GM21529 (cell line): ENCODE data around the gene PRKCE.

Source experiments
- ATAC-seq: cut with Tn5 transposase; IDR thresholded peaks from one replicate; pipeline ENCODE4 v1.9.1; 2021; ENCODE audit not compliant: unreplicated experiment

PRKCE gene

GRCh38 chr2:45651415-45652089 is at the start of gene PRKCE:
Gene PRKCE, plus strand, starts transcription at chr2:45651675.
- ATAC-seq = peak; percentile 10

- no peak for ATAC-seq
Measured at GRCh38 chr2:45602624-45603023, 48.9 kb upstream of the PRKCE start.

DNA sequence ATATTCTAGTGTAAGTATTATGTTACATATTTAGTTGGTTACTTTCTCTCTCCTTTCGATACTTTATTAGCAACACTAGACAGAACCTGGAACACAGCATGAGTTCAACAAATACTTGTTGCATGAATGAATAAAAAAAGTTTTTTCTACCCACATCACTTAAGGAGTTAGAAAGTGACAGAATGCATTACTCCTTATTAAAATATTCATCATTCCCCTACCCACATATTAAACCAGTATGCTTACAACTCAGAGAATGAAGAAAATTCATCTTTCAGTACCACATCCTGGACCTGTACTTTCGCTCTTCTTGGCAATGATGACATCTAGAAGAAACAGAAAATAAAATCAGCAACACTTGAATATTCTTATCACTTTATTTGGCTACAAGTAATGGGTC is 46.4 kb upstream of the PRKCE start:
- no peak for ATAC-seq

DNA sequence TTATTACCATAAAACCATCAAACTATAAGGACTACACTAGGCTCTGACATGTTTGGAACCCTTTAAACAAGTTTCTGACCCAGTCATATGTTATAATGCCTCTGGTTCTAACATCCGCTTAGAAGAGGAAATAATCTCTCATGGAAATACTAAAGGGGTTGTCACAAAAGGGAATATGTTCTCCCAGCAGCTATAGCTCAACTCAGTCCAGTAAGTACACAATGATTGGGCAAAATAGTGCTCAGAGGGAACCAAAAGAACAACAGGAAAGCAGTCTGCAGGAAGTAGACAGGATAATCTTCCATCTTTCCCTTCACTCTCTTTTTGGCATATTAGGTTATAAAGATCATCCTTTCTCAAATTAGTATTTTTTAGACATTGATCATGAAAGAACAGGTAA is 44.7 kb upstream of the PRKCE start:
- no peak for ATAC-seq

DNA sequence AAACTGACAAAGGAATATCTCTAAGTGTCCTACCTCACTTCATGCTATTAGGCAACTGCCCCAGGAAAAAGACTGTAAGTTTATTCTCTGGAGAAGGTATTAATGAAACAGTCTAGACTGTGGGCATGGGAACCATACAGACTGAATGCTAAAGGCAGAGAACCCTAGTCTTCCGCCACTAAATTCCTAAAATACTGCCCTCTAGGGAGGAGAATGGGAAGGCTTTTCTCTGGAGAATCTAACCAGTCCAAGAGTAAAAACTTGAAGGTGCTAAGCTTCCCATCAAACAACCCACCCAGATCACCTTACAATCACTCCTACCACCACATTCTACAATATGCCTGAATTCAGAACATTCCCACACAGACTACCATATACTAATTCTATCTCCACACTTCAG is 43.8 kb upstream of the PRKCE start:
- no peak for ATAC-seq

GRCh38 chr2:45610281-45611019 is 41.0 kb upstream of the PRKCE start:
- ATAC-seq = peak; percentile 48

- peak; percentile 91 for ATAC-seq
Measured at GRCh38 chr2:45611020-45611859, 40.2 kb upstream of the PRKCE start, which contains the start of gene SRBD1. Gene SRBD1, minus strand, starts transcription at chr2:45611267. Its CDS starts 5,826 bp downstream, at chr2:45605441.

GRCh38 chr2:45612285-45612684 is 39.2 kb upstream of the PRKCE start:
- ATAC-seq = no peak

DNA sequence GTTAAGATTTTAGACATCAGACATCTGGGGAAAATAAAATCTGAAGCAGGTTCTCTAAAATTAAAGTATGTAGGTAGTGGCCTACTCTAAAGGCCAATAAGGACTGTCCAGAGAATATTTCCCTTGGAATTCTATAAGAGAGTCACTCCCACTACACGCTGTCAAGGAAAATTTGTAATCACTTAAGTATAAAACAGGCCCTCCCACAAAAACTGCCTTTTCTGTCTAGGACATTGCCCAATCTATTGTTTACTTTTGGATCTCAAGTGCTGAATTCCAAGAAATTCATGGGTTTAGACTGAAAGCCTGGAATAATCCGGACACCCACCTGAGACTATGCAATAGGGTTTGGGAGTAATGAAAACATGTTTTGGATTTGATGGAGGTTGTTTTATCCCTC is 38.7 kb upstream of the PRKCE start:
- no peak for ATAC-seq

DNA sequence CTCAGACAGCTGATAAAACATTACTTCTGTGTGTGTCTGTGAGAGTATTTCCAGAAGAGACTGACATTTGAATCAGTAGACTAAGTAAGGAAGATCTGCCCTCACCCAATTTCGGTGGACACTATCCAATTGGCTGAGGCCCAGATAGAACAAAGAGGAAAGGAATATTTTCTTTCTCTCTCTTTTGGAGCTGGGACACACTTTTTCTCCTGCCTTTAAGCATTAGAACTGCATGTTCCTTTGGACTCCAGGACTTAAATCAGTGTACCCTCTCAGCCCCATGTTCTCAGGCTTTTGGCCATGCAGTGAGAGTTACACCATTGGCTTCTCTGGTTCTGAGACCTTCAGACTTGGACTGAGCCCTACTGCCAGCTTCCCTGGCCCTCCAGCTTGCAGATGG is 37.1 kb upstream of the PRKCE start:
- no peak for ATAC-seq

- no peak for ATAC-seq
Measured at GRCh38 chr2:45614871-45615415, 36.5 kb upstream of the PRKCE start.

GRCh38 chr2:45616658-45617411 is 34.6 kb upstream of the PRKCE start:
- no peak for ATAC-seq

DNA sequence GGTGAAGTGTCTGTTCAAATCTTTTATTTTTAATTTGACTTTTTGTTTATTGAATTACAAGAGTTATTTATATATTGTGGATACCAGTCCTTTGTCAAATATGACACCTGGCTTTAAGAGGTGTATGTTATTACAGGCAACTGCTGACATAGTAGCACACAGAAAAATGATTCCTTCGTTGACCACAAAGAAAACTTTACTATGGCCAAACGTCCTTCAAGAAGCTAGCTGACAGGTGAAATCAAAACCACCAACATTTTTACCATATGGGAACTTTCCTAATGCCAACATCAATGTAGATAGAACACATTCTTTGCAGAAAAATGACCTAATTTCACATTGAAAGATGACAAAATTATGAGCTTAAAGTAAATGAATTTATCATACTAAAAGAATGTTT is 34.0 kb upstream of the PRKCE start:
- no peak for ATAC-seq

DNA sequence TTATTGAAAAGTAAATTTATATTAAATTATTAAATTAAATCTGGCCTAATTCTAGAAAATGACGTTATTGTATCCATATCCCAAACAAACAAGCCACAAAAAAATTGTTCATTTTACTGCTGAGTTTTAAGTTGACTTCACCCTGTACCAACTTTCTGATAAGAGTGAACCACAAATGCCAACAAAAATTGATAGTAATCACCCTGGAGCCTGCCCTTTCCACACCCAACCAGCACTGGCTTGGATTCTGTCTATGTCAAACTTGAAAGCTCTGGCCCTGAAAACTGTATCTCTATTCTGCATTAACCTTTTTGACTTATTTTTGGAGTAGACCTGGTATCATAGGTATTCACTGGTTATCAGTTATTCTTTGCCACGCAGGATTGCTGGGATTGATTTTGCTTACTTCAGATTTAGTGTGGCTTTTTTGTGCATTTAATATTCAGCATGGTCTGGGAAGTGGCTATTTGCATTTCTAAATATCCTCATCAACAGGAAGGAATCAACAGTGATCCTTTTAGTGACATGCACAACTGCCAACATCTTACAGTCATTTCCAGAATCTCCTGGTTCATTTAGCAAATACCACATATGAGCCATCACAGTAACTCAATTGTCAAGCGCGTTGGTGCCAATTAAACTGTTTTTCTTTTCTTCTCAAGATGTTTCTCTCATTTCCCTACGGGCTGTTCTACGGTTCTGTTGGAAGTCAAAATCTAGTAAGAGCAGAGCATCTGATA is 29.0 kb upstream of the PRKCE start:
- ATAC-seq = no peak

- no peak for ATAC-seq
Measured at GRCh38 chr2:45623098-45623497, 28.4 kb upstream of the PRKCE start.

DNA sequence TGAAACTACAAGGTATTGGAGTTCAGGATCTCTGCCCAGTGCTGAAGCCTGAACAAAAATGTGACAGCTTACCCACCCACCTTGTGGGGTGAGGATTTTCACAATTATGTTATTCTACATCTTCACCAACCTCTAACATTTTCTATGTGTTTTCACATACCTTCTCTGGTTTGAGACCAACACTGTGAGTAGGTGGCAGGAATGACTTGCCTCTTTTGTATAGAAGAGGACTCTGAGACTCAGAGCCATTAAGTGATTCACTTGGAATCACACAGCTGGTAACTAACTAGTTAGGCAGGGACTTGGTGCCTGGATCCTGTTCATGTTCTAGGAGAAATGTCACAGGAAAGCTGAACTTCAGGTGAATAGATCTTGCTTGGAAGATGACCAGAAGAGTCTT is 25.7 kb upstream of the PRKCE start:
- no peak for ATAC-seq

- ATAC-seq = no peak
Measured at GRCh38 chr2:45626387-45627221, 24.9 kb upstream of the PRKCE start.

DNA sequence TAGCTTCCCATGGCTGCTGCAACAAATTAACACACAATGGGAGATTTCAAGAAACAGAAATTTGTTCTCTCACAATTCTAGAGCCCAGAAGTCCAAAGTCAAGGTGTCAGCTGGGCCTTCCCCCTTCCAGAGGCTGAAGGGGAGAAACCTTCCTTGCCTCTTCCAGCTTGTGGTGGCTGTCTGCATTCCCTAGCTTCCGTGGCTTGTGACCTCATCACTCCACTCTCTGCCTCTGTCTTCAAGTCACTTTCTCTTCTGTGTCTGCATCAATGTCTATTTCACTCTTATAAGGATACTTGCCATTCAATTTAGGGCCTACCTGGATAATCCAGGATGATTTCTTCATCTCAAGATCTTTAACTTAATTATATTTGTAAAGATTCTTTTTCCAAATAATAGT is 23.6 kb upstream of the PRKCE start:
- no peak for ATAC-seq

DNA sequence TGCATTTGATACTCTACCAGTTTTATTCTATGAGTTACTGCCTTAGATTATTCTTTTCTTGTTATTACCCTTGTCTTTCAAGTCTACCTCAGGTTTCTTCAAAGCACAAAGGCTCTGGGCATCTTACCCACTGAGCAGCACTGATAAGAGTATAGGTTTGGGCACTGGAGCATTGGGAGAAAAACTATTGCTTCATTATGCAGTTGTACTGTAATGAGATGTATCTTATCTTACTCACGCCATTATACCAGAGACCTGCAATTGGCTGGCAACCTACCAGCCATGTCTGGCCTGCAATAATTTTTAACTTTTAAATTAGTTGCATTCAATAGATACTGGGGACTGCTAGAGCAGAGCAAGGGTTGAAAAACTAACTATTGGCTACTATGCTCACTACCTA is 21.5 kb upstream of the PRKCE start:
- no peak for ATAC-seq
